Glomerular visceral epithelial cell (primary cell): ENCODE data around the gene CACNG7.
"Not testable (repeated sequence)": the region's sequence is repeated elsewhere in the genome, so short reads cannot be mapped to it uniquely, and the experiment has no call there.

ENCODE experiments used
- DNase-seq: peaks from one replicate; pipeline ENCODE4 v3.0.0-alpha.2; 2016; ENCODE audit errors: extremely low spot score

The CACNG7 gene

DNA sequence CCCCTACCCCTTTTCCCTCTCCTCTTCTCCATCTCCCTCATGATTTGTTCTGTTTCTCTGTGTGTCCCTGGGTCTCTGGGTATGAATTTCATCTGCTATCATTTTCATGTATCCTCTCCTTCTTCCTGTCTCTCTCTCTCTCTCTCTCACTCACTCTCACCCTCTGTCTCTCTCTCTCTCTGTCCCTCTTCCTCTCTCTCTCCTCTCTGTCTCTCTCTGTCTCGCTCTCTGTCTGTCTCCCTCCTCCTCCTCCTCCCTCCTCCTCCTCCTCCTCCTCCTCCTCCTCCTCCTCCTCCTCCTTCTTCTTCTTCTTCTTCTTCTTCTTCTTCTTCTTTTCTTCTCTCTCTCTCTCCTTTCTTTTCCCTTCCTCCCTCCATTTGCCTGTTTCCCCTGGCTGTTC is 3.3 kb upstream of the CACNG7 start:
- DNase-seq: no peak

DNA sequence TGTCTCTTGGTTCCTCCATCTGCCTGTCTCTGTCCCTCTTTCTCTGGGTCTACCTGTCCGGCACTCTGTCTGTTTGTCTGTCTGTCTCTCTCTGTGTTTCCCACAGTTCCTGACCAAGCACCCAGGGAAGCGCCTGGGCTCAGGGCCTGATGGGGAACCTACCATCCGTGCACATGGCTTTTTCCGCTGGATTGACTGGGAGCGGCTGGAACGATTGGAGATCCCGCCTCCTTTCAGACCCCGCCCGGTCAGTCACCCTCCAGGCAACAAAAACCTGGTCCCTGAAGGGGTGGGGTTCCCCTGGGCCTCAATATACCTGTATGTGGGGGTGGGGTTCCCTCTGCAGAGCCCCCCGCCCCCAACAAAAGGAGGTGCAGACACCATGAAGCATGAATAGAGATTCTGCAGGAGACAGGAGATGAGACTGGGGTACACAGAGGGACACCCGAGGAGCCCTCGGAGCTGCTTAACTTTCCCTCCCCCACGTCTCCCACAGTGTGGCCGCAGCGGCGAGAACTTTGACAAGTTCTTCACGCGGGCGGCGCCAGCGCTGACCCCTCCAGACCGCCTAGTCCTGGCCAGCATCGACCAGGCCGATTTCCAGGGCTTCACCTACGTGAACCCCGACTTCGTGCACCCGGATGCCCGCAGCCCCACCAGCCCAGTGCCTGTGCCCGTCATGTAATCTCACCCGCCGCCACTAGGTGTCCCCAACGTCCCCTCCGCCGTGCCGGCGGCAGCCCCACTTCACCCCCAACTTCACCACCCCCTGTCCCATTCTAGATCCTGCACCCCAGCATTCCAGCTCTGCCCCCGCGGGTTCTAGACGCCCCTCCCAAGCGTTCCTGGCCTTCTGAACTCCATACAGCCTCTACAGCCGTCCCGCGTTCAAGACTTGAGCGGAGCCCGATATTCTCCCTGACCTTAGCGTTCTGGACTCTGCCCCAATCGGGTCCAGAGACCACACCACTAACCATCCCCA is 2.6 kb upstream of the CACNG7 start:
- peak; percentile 25 for DNase-seq

DNA sequence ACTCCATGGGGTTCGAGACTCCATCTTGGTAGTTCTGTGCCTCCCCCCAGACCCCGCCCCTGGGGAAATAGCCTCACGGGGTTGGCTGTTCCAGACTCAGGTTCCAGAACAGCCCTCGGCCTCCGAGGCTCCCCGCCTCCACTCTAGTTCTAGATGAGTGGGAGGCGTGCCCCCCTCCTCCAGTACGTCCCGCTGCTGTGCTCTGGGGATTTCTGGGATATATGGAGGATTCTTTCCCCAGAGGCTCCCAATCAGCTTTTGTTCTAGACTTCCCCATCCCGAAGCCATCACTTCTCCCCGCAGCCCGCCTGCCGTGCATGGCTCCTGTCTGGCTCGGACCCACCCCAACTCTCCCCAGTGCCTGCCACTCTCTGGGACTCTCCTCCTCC is 1.9 kb upstream of the CACNG7 start:
- no peak for DNase-seq

DNA sequence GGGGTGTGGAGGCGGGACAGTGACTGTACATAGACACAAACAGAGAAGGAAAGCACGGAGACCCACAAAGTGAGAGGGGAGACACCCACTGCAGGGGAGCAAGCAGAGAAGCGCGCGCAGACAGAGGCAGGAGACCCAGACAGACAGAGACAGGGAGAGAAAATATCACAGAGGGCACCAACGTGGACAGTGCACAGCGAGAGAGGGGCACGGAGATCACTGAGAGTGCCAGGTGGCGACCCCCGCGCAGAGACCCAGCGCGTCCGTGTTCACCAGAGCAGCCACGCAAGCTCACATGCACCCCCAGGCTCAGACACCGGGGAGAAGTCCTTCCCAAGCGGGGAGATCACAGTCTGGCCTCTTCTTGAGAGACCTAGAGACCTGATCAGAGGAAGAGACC is 1.4 kb upstream of the CACNG7 start:
- DNase-seq: no peak

DNA sequence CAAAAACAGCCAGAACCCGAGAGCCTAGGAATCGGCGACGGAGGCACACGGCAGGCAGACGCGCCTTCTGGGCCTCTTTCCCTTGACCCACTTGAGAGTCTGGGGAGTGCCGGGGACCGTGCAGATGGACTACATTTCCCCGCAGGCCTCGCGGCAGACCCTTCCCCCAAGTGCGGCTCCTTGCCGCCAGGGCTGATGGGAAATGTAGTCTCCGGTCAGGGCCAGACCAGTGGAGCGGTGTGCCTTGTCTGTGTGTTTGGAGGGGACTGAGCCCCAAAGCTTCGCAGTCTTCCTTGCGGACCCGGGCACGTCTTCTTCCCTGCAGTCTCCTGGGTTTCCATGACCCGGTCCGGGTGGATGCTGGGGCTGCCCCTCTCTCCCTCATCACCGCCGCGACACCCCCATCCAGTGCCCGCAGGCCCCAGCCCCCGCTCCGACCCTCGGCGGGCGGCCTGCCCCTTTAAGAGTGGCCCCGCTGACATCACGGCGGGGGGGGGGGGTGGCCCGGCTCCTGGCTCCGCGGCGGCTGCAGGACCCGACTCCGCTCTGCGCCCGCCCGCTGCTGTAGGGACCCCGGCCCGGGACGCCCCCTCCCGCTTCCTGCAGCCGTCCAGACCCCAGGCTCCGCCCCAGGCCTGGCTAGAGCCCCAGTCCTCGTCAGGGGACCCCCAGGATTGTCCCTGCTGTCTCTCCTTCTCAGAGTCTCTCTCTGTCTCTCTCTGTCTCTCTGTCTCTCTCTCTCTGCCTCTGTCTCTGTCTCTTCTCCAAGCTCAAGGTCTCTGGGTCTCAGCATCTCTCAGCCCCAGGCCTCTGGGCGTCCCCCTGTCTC is 758 bp upstream of the CACNG7 start:
- DNase-seq: peak; percentile 24

DNA sequence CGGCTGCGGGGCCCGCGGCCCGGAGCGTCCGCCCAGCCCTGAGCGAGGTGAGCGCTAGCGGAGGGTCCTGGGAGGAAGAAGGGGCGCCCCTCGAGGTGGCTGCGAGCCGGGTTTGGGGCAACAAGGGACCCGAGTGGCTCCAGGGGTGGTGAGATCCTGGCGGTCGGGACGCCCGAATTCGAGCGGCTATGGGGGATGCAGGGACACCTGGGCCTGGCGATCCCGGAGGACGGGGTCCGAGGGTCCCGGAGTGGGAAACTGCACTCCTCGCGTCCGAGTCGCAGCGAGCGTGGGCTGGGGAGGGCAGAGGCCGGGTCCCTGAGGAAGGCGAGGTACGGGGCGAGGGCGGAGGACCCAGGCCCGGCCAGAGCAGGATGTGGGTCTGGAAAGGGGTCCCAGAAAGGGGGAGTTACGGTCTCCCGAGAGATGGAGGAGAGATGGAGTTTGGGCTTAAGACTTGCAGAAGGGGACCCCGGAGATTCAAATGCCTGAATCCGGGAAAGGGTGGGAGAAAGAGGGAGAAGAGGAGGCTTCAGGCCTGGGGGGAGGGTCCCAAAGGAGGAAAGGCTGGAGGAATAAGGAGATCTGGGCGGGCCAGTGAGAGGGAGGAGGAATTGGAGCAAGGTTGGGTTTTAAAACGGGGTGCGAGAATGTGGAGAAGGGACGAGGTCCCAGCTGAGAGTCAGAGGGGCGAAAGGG is 542 bp downstream of the CACNG7 start:
- DNase-seq: no peak

DNA sequence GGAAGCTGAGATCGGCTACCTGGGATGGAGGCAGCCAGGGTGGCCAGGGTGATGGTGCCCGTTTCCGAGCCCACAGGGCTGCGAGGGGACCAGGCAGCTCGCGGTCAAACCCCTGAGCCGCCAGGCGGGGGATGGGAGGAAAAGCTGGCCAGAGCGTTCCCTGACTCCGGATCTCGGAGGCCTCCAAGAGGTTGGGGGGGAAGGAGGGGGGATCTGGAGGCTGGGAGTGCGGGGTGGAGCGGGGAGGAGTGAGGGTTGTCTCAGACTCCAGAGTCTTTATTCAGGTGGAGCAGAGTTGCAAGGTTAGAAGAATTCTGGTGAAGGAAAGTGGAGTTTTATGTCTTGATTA is 1.1 kb downstream of the CACNG7 start:
- DNase-seq: no peak

DNA sequence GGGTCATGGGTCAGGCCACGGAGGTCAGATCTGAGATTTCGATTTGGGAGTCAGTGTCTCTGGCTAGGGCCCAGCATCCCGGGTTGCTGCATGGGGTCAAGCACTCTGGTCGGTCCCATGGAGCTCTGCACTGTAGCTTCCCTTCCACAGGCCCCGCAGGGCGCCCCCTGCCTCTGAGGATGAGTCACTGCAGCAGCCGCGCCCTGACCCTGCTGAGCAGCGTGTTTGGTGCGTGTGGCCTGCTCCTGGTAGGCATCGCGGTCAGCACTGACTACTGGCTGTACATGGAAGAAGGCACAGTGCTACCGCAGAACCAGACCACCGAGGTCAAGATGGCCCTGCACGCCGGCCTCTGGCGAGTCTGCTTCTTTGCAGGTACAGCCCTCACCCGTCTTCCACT is 3.6 kb downstream of the CACNG7 start:
- DNase-seq: no peak

DNA sequence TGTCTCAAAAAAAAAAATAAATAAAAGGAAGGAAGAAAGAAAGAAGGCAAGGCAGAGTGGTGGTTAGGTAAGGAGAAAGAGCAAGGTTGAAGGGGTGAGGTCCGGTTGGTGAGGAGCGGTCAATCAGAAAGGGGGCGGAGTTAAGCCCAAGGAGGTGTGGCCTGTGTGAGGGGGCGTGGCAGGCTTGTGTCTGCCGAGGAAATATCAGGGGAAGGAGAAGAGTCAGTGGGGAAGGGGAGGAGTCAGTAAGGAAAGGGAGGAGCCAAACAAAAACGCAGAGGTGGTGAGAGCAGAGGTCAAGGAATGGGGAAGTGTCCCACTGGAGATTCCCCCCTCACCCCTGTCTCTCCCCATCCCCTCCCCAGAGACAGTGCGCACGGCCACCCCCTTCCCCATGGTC is 5.9 kb downstream of the CACNG7 start:
- no peak for DNase-seq

DNA sequence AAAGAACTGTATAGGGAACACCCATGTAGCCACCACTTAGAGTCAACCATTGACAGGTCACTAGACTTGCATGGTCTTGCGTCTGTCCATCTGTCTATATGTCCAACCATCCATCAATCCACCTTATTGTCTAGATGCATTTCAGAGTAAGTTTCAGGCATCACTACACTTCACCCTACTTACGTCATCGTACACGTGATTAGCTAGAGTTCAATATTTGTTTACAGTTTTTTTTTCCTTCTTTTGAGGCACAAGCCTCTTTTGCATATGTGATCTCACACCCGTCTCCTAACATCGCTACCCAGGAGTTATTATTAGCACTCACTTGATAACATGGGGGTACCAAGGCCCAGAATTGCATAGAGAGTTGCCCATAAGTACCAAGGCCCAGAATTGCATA is 6.9 kb downstream of the CACNG7 start:
- DNase-seq: no peak

DNA sequence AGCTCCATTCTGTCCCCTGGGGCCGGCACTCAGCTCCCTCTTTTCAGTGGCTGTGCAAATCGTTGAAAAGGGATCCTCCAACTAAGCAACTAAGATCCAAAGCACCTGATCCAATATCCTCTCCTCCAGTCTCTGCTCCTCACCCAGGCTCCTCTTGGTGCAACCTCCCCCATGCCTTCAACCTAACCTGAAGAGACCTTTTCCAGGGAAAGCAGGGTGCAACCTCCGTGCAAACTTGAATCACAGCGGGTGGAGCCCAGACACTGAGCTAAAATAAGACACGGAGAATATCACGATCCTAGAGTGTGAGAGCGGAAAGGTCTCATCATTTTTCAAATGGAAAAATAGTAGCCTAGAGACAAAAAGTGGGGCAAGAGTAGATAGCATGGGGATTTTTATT is 8.3 kb downstream of the CACNG7 start:
- no peak for DNase-seq

DNA sequence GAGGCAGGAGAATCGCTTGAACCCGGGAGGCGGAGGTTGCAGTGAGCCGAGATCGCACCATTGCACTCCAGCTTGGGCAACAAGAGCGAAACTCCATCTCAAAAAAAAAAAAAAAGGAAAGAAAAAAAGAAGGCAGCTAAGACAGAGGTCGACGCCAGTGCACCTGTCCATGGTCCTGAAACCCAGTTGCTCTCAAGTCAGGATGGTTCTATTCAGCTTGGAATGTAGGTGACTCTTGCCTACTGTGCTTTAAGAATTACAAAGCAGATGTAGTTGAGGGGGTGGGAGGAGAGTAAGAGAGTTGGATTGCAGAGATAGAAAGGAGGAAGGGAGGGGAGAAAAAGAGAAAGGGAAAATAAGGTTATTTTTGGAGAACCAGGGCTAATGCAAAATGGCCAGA is 18.7 kb downstream of the CACNG7 start:
- DNase-seq: peak; percentile 61

DNA sequence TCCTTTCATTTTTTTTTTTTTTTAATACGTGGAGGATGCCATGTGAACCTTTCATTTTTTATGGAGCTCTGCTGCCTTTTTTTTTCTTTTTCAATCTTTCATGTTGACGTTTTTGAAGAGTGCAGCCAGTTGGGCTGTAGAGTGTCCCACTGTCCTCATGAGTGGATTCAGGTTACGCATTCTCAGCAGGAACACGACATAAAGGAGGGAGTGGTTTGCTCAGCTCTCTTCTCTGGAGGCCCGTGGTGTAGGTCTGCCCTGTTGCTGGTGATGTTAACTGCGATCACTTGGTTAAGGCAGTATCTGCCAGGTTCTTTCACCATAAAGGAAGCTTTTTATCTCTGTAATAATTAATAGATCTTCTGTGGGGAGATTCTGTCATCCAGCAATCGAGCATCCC is 27.0 kb downstream of the CACNG7 start:
- DNase-seq: no peak

DNA sequence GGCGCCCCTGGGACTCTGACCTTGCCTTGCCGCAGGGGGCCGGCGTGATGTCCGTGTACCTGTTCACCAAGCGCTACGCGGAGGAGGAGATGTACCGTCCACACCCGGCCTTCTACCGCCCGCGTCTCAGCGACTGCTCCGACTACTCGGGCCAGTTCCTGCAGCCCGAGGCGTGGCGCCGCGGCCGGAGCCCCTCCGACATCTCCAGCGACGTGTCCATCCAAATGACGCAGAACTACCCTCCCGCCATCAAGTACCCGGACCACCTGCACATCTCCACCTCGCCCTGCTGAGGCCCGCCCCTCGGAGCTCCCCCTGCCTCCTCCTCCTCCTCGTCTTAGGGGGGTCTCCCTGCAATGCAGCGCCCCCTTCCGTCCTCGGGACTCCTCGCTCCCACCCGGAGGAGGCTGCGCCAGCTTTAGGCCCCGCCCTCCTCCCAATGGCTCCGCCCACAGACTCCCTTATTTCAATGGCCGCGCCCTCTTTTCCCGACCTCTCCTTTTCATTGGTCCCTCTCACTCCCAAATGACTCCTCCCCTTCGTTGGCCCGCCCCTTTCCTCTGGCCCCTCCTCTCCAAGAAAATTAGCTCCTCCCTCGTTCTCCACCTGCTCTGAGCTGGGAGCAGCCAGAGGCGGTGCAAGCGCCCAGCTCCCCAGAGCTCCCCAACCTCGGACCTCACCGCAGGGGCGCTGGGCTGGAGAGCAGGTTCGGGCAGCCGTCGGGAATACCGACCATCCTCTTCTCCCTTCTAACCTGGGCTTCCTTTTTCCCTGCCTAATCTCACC is 33.1 kb downstream of the CACNG7 start:
- no peak for DNase-seq

DNA sequence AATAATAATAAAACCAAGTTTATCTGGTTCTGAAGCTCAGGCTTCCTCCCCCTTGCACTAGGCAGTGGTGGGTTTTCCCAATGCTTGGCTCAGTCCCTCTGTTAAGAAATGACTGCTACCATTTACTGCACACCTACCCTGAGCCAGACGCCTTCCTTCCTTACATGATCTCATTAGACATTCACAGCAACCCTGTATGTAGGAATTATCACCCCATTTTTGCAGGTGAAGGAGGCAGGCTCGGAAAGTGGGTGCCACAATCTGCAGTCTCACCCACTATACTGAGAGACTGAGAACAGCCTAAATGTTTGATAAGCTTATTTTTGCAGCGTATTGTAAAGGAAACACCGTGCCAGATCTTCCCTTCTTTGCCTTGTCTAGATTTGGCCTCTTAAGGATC is 35.3 kb downstream of the CACNG7 start:
- DNase-seq: no peak

DNA sequence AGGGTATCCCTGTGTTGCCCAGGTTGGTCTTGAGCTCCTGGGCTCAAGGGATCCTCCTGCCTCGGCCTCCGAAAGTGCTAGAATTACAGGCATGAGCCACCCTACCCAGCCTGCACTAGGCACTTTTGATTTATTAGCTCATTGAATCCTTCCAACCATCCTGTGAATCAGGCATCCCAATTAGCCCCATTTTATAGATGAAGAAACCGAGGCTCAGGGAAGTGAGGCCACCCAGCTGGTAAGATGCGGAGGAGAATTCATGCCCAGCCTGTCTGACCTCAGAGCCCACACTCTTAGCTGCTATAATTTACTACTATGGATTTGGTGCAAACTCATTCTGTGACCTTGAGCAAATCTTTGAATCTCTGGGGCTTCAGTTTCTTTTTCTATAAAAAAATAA is 35.9 kb downstream of the CACNG7 start:
- no peak for DNase-seq

DNA sequence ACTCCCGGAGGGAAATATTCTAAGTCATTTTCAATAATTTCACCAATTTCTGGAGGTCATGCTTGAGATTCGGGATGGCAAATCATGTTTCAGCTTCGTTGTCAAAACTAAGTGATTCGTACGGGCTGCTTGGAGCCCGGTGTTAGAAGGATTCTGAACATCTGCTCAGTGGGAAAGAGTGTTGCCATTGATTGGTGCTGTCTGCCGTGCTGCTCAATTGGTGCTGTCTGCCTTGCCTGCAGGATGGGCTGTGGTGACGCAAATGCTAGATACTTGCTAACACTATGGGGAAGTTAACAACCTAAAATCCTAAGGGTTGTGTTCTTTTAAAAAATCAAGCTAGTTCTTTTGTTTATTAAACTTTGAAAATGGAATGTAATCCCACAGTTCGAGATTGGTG is 36.4 kb downstream of the CACNG7 start:
- DNase-seq: no peak

DNA sequence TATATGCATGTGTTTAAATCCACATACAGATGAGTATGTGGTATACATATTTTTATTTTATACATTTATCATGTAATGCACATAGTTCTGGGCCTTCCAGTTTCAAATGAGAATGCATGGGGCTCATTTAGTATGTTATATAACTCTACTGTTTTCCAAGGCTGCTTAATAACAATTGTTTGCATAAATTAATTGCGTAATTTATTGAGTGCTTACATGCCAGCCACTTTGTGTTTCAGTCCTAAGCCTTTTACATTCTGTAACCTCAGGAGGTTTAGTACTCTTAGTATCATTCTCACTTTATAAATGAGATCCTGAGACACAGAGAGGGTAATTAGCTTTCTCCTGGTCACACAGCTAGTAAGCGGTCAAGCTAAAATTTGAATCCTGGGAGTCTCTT is 36.9 kb downstream of the CACNG7 start:
- no peak for DNase-seq

DNA sequence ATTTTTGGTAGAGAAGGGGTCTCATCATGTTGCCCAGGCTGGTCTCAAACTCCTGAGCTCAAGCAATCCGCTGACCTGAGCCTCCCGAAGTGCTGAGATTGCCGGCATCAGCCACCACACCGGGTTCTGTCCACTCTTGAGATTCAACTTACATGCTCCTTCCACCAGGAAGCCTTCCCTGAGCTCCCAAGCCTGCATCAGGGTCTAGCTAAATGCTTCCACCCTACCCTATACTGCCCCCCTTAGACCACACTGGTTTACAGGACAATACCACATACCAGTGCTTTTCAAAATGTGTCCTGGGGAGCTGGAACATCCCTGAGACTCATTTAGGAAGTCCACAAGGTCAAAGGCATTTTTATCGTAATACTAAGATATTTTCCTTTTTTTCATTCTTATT is 38.5 kb downstream of the CACNG7 start:
- no peak for DNase-seq

DNA sequence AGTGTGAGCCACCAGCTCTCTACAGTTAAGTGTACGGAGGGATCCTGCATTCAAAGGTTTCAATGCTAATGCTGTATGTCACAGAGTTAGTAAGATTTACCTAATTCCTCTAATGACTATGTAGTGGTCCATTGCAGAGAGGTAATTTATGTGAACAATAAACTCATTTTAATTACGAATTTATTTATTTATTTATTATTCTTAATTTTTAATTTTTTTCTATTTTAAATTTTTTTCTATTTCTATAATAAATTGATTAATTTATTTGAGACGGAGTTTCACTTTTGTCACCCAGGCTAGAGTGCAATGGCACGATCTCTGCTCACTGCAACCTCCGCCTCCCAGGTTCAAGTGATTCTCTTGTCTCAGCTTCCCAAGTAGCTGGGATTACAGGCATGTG is 39.5 kb downstream of the CACNG7 start:
- DNase-seq: not testable (repeated sequence)

DNA sequence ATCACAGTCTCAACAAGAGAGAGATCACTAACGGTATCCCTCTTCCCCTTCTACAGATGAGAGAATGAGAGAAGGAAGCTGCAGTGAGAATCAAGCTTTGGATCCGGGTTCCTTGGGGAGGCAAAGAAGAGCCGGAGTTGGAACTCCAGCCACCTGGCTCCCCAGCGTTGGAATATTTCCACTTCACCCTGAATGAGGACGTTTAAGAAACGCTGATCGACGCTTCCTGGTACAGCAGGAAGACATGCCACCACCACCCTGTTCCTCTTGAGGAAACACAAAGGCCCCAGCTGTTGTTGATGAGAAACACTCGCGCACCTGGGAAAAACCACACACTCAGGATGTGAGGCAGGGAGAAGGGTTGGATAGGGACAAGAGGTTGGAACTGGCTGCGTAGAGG is 42.4 kb downstream of the CACNG7 start:
- no peak for DNase-seq

DNA sequence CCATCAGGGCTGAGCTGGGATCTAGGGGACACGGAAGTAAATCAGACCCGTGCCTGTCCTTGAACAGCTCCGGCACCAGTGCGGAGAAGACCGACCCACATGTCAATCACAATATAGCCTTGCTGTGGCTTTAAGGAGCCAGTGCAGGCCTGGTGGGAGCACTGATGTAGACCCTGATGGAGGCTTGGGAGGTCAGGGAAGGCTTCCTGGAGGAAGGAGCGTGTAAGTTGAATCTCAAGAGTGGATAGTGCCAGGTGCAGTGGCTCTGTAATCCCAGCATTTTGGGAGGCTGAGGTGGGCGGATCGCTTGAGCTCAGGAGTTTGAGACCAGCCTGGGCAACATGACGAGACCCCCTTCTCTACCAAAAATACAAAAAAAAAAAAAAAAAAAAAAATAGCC is 42.9 kb downstream of the CACNG7 start:
- no peak for DNase-seq
